Esophagus squamous epithelium (tissue), 4 donors: Measurements from ENCODE around the gene MALL.

Experiments
- POLR2A ChIP-seq, 4 donors: fragments of 450-650 bp; IDR thresholded peaks; one replicate each; pipeline ENCODE4 v1.6.1; 2017; ENCODE audit warnings: antibody characterized with exemption in 4 of 4, mild to moderate bottlenecking in 4 of 4, moderate library complexity in 3 of 4
- TF ChIP-seq, protein P1 (sequence below), 6 experiments: fragments of 450-650 bp in 4 of 6; fragments of 200-600 bp in 2 of 6; sonication (generic) in 2 of 6; IDR thresholded peaks; one replicate each; pipeline ENCODE4 v1.5.1; 2016 to 2019; ENCODE audit warnings: antibody characterized with exemption in 6 of 6, mild to moderate bottlenecking in 4 of 6, moderate library complexity in 4 of 6

DNA sequence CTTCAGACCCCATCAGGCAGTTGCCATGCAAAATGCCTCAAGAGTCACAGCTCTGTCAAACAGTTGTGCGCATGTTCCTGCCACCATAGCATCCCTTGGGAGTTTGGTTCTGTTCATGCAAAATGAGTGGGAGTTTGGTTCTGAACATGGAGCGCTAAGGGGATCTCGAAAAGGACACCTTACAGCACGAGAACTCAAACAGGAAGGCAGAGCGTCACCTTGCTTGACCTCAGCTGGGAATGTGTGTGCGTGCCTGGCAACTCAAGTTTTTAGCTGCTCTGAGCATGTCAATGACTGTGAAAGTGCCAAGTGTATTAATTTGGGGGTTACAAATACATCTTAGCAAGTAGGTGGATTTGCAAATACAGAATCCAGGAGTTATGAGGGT, 16.6 kb downstream of the MALL start:
- TF ChIP-seq, protein P1, sequence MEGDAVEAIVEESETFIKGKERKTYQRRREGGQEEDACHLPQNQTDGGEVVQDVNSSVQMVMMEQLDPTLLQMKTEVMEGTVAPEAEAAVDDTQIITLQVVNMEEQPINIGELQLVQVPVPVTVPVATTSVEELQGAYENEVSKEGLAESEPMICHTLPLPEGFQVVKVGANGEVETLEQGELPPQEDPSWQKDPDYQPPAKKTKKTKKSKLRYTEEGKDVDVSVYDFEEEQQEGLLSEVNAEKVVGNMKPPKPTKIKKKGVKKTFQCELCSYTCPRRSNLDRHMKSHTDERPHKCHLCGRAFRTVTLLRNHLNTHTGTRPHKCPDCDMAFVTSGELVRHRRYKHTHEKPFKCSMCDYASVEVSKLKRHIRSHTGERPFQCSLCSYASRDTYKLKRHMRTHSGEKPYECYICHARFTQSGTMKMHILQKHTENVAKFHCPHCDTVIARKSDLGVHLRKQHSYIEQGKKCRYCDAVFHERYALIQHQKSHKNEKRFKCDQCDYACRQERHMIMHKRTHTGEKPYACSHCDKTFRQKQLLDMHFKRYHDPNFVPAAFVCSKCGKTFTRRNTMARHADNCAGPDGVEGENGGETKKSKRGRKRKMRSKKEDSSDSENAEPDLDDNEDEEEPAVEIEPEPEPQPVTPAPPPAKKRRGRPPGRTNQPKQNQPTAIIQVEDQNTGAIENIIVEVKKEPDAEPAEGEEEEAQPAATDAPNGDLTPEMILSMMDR (IDR thresholded peaks at IDR 0.05): no peak
- TF ChIP-seq POLR2A (IDR thresholded peaks at IDR 0.05): no peak
